Right cardiac atrium (tissue), 5 donors: ENCODE data around the gene PPP1R1C. TPM values are rescaled to one million over a fixed set of nuclear protein-coding genes. Genes with fewer than 3 reads are reported as not detected.

Experiments
- ATAC-seq, 2 donors: fragments of 200-7000 bp; cut with Tn5 transposase; one replicate each; pipeline versions ENCODE4 v1.8.0 to v1.9.1; 2020; ENCODE audit warnings: moderate library complexity in 2 of 2, mild to moderate bottlenecking in 1 of 2
- DNase-seq, 3 donors: peaks; one replicate each; pipeline ENCODE4 v3.0.0-alpha.2; 2020
- H3K27ac ChIP-seq: one replicate; pipeline ENCODE4 v1.5.1; 2013; ENCODE audit warnings: mild to moderate bottlenecking, low read length, control low read depth, moderate library complexity
- H3K27me3 ChIP-seq: one replicate; pipeline ENCODE4 v1.6.1; 2013; ENCODE audit not compliant: control insufficient read depth, insufficient read depth
- H3K4me1 ChIP-seq: one replicate; pipeline ENCODE4 v1.6.1; 2013; ENCODE audit warnings: low read length; ENCODE audit not compliant: control insufficient read depth, insufficient read depth
- H3K4me3 ChIP-seq: one replicate; pipeline ENCODE4 v1.5.1; 2013; ENCODE audit warnings: low read length, control low read depth
- H3K9me3 ChIP-seq: one replicate; pipeline ENCODE4 v1.6.1; 2013; ENCODE audit warnings: low read length; ENCODE audit not compliant: control insufficient read depth
- WGBS: extraction: QIAGEN DNeasy Blood & Tissue Kit; methylation state at CpG from one replicate; pipeline ENCODE4 v1.1.7; 2013; 5-methylcytosine and 5-hydroxymethylcytosine counted together
- intact Hi-C, 4 donors: fragments of 100-400 bp; cut with DNase I; formaldehyde crosslinking; loops; one replicate each; pipeline versions ENCODE4 v1.11.0 to v1.14.0; 2022 to 2023
- polyA plus RNA-seq: library from polyadenylated mRNA; stranded (reverse); fragments of 200-250 nt; gene quantifications from one replicate; pipeline ENCODE4 v1.2.3, GENCODE V29; 2013
- total RNA-seq, 4 donors: library from RNA; stranded (reverse); fragmentation: NEBNext Ultra II Directional; extraction: Animal tissue kit (Norgen Biotek cat#: 25700); gene quantifications; one replicate each; pipeline ENCODE4 v1.2.1, GENCODE V29; 2021
- donor health status: healthy with polysubstance abuse.
- donor health status: DM: no; HTN: yes; CAD: no.
- donor health status: DM: no; HTN: no; CAD: no.
- donor health status: DM: no; HTN: yes; CAD: no; lungs with severe emphysema.
- donor health status: DM: yes; HTN: yes; CAD: no.

The PPP1R1C gene
- total and polyA plus RNA-seq, 5 donors: 5.5 to 18.0 (median 12.0) TPM

DNA sequence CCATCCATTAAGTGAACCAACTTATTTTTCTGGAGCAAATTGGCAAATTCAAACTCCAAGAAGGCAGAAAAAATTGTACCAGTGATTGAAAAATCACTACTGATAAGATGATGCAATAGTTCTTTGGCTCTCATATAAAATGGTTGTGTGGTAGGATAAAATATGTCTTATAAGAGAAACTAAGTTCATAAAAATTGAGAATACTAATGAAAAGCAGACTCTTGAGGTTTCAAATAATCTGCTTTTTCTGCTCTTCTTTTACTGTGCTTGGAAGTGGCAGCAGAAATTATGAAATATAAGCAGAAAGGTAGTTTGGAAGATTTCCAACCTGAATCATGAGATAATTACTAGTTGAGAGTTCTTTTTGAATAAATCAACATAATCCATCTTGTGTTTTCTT, 61.9 kb downstream of the PPP1R1C start:
- peaks cover 3% of the 10 kb centered on the region for H3K4me1 ChIP-seq
- no peaks in the 10 kb centered on the region for H3K27me3 ChIP-seq
- intact Hi-C loops: no loop called here
- DNase-seq: no peak
- H3K9me3 ChIP-seq: no peaks in the 10 kb centered on the region
- H3K4me3 ChIP-seq: no peak overlapping the region
- H3K27ac ChIP-seq: no peak overlapping the region
- no peak for ATAC-seq

DNA sequence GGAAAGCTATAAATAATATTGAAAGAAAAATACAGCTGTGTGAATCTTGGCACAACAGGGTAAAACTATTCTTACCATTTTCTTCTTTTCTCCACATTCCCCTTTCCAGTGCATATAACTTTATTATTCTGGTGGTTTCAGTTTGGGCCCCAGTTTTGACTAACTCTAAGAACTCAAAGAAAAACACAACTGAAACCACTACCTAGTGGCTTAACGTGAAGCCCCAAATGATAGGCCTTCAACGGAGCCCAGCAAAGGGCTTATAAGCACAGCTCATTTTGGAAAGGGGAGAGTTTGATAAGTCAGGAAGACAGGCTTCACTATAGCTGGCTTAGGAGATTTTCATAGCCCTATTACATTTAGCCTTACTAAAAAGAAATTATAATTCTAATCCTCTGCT, 62.4 kb downstream of the PPP1R1C start:
- no peaks in the 10 kb centered on the region for H3K27me3 ChIP-seq
- no peaks in the 10 kb centered on the region for H3K9me3 ChIP-seq
- ATAC-seq (no peak), DNase-seq (no peak)
- H3K27ac ChIP-seq: no peak overlapping the region
- intact Hi-C loops: no loop called here
- no peak overlapping the region for H3K4me3 ChIP-seq
- WGBS: 66% methylated on average over 2 of the region's 2 CpGs
- H3K4me1 ChIP-seq: peaks cover 1% of the 10 kb centered on the region

DNA sequence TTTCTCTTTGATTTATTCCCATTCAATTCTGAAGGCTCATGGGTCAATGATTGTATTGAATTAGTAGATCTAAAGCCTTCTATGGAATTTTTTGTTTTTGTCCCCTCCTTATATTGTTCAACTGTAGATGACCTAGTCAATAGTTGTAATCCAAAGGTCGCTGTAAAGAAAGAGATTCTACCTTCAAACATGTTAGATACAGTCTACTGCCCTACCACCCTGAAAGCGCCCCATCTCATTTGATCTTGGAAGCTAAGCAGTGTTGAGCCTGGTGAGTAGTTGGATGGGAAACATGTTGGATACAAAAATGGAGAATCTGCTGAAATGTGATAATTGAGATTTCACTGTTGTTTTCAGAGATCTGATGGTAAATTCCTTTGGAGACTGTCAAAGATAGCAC, 63.0 kb downstream of the PPP1R1C start:
- intact Hi-C loops: no loop called here
- Histone ChIP-seq H3K4me3 (no peak overlapping the region), H3K27me3 (no peaks in the 10 kb centered on the region), H3K27ac (no peak overlapping the region), H3K9me3 (no peaks in the 10 kb centered on the region), H3K4me1 (peaks cover 1% of the 10 kb centered on the region)
- 91% methylated on average over 2 of the region's 2 CpGs for WGBS
- DNase-seq (no peak), ATAC-seq (no peak)

DNA sequence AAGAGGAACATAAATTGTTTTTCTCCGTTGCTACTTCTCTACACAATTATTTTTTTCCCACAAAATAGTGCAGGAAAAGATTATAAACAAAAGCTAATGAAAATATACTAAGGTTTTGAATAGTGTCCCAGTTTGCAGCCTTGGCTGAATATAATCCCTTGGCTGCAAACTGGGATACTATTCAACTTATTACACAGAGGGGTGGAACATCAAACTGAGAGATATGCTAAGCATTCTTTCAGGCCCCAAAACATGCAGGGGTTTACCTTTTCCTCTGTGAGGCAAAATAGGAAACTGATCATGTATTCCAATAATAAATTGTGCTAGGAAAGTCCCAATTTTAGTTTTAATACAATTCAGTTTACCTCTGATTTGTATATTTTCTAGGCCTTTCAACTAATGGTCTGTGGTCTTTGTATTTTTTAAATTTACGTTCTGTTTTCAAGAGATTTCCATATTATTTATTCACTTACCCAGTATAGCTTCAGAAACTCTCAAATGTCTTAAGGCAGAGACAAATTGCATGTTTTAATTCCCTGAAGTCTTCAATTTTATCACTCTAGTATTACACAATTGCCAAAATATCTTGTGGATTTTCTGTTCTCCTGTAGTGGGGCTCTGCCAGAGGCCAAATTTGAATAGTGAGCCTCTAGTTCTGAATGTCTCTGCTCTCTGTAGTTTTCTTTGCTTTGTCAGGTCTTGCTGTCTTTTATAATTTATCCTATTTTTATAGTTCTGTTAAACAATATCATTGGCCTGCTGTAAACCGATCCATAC, 63.9 kb downstream of the PPP1R1C start:
- 51% methylated on average over 3 of the region's 3 CpGs for WGBS
- H3K4me3 ChIP-seq: no peak overlapping the region
- H3K27ac ChIP-seq: no peak overlapping the region
- ATAC-seq (peak; percentile 71 to 91), DNase-seq (no peak)
- no peaks in the 10 kb centered on the region for H3K27me3 ChIP-seq
- no peaks in the 10 kb centered on the region for H3K9me3 ChIP-seq
- intact Hi-C loops: no loop called here
- H3K4me1 ChIP-seq: peaks cover 1% of the 10 kb centered on the region

DNA sequence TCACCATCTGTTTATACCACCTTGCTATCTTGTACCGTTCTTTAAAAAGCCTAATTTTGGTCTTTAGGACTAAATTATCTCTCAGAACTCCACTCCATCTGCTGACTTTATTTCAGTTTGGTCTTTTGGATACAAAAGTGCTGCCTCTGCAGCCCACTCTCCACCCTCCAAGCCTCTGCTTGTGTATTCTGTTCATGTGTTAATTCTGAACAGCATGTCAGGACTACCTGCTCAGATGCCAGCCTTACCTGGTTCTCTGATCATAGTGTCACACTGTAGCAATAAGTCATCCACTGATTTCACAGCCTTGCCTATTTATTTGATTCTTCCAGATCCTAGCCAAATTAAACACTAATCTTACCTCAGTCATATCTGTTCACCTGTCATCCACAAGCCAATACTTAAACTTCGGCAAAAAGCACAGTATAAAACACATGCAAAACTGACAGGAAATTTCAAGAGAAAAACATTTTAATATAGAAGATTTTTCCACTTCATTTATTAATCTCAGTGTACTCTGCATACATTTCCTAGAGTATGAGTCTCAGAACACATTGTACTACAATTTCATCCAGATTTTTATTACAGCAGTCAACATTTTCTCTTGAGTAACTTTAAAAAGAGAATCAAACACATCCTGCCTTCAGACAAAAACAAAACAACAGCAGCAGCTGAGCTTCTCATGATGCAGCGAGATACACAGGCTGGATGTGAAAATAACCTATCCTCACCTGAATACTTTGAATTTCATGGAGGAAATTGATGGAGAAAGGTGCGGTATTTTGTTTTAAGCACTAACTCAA, 64.9 kb downstream of the PPP1R1C start:
- ATAC-seq: no peak
- H3K4me1 ChIP-seq: peaks cover 1% of the 10 kb centered on the region
- WGBS: 68% methylated on average over 4 of the region's 4 CpGs
- no peak overlapping the region for H3K27ac ChIP-seq
- DNase-seq: no peak
- H3K4me3 ChIP-seq: no peak overlapping the region
- H3K27me3 ChIP-seq: no peaks in the 10 kb centered on the region
- no peaks in the 10 kb centered on the region for H3K9me3 ChIP-seq
- intact Hi-C loops: no loop called here

DNA sequence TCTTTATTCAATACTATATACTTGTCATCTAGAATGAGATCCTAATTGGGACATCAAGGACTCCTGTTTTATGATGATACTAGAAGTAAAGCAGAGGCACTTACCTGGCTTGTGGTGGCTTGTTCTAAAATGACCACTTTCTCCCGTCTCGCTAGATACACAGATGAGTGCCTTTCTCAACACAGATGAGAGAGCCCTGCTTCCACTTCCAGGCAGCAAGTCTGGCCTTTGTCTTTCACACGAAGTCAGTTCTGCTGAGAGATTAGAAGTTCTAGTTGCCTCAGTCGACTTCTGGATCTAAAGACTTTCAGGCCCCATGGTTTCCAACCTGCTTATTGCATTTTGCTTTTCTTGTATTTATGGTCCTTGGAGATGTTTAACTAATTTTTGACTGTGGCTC, 70.3 kb downstream of the PPP1R1C start:
- no peaks in the 10 kb centered on the region for H3K9me3 ChIP-seq
- no peak overlapping the region for H3K27ac ChIP-seq
- ATAC-seq (no peak), DNase-seq (no peak)
- H3K4me3 ChIP-seq: no peak overlapping the region
- no peaks in the 10 kb centered on the region for H3K27me3 ChIP-seq
- peaks cover 1% of the 10 kb centered on the region for H3K4me1 ChIP-seq
- 45% methylated on average over 4 of the region's 4 CpGs for WGBS
- intact Hi-C loops: no loop called here

DNA sequence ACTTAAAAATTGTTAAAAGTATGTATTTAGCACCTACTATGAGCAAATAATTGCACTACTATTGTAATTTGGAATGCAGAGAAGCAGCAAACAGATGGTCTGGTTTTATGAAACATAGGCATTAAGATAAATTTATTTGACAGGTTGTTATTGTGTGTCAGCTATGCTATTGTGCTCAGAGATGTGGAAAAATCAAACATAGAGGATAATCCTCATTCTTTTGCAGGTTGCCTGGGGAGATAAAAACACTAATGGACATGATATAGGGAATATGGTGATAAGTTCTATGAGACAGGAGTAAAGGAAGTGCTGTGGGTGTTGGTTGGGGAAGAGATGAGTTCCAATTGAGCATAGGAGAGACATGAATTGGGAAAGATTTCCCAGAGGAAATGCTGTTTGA, 71.3 kb downstream of the PPP1R1C start:
- no peak overlapping the region for H3K27ac ChIP-seq
- no peaks in the 10 kb centered on the region for H3K4me1 ChIP-seq
- intact Hi-C loops: no loop called here
- no peak for ATAC-seq
- H3K4me3 ChIP-seq: no peak overlapping the region
- no peaks in the 10 kb centered on the region for H3K27me3 ChIP-seq
- DNase-seq: no peak
- H3K9me3 ChIP-seq: no peaks in the 10 kb centered on the region

DNA sequence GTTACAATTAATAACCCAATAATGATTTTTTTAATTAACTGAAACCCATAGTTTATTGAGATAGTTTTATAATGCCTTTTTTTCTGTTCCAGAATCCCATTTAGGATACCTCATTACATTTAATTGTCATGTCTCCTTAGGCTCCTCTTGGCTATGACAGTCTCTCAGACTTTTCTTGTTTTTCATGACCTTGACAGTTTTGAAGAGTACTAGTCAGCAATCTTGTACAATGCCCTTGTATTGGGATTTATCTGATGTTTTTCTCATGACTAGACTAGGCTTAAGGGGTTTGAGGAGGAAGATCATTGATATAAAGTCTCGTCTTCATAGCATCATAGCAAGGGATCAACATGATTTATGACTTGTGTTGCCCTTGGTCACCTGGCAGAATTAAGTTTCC, 72.4 kb downstream of the PPP1R1C start:
- intact Hi-C loops: no loop called here
- WGBS: 86% methylated on average over 1 of the region's 1 CpG

DNA sequence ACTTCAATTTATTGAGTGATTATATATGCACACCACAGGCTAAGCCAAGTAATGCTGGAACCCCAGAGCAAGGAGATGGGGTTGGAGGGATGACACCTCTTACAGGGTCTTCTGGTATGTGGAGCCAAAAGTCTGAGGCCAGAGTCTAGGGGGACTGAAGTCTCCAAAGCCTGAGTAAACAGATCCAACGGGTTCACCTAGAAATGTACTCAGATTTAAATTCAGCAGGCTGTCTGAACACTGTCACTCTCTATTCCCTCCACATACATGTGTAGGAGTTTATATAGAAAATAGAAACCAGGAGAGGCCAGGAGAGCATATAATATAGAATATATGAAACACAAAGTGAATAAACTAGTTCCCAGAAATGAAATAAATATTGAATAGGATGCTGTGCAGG, 76.1 kb downstream of the PPP1R1C start:
- no peak for ATAC-seq
- WGBS: 81% methylated on average over 1 of the region's 1 CpG
- no peak overlapping the region for H3K27ac ChIP-seq
- intact Hi-C loops: no loop called here
- H3K4me3 ChIP-seq: no peak overlapping the region
- no peaks in the 10 kb centered on the region for H3K27me3 ChIP-seq
- no peaks in the 10 kb centered on the region for H3K9me3 ChIP-seq
- DNase-seq: no peak
- no peaks in the 10 kb centered on the region for H3K4me1 ChIP-seq

More for the DNA sequence above, 72.4 kb downstream of the PPP1R1C start:
- Histone ChIP-seq H3K4me1 (no peaks in the 10 kb centered on the region), H3K9me3 (no peaks in the 10 kb centered on the region), H3K4me3 (no peak overlapping the region), H3K27ac (no peak overlapping the region), H3K27me3 (no peaks in the 10 kb centered on the region)
- no peak for ATAC-seq
- DNase-seq: no peak

DNA sequence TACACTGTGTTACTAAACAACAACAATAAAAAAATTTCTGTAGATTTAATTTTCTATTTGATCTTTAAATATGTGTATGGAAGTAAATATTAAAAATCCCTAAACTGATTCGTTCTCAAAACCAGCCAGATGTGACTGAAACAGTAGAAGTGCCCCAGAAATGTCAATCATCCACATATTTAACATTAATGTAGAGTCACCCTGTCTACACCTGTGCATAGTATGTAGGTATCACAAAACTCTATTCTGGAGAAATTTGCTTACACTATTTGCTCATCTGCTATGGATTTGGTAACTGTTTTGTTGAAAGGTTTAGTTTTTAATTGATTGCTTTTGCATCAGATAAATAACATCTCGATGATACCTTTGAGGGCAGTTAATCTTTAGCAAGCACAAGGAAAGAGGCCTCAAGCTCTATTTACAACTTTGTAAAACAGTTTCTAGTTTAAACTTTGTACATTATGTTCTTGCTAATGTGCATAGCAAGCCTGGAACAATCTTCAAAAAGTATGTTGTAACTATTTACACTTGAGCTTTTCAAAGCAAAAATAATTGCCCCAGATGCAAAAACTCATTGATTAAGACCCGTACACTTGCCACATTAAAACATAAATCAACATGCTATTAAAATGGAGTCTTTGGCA, 76.8 kb downstream of the PPP1R1C start:
- H3K4me1 ChIP-seq: no peaks in the 10 kb centered on the region
- no peaks in the 10 kb centered on the region for H3K27me3 ChIP-seq
- H3K27ac ChIP-seq: no peak overlapping the region
- DNase-seq (no peak), ATAC-seq (no peak)
- no peaks in the 10 kb centered on the region for H3K9me3 ChIP-seq
- WGBS: 87% methylated on average over 3 of the region's 3 CpGs
- intact Hi-C loops: no loop called here
- no peak overlapping the region for H3K4me3 ChIP-seq
